ENCODE results near the gene PCID2. TPM values are rescaled to one million over a fixed set of nuclear protein-coding genes. Genes with fewer than 3 reads are reported as not detected.

Gene PCID2
- total and polyA plus RNA-seq, 2 of the 13 experiments (the other 11 are each of a cell fraction or from before 2014, with no cell fraction given), result 65.0 to 111 TPM

GRCh38 chr13:113152984-113153809, 55.3 kb downstream of the PCID2 start (continued):
- TF ChIP-seq TARDBP (CRISPR knock-in tag; IDR thresholded peaks at IDR 0.05), result peak; percentile 48; the same call in 1 of the 2 replicates
- no peak for TF ChIP-seq BRF2 (CRISPR knock-in tag; IDR thresholded peaks at IDR 0.05)
- TF ChIP-seq MED8 (CRISPR knock-in tag; IDR thresholded peaks at IDR 0.05; ENCODE audit: insufficient replicate concordance), result peak; percentile 46
- no peak for TF ChIP-seq ZNF646 (CRISPR knock-in tag; IDR thresholded peaks at IDR 0.05)
- 0 out of 2 replicates have a peak, but pooled peaks have one; percentile 33 for TF ChIP-seq FOXM1 (CRISPR knock-in tag; IDR thresholded peaks at IDR 0.05)
- TF ChIP-seq ZNF441 (CRISPR knock-in tag; IDR thresholded peaks at IDR 0.05; ENCODE audit: borderline replicate concordance), result 0 out of 2 replicates have a peak, but pooled peaks have one; percentile 38
- TF ChIP-seq ZFY (CRISPR knock-in tag; IDR thresholded peaks at IDR 0.05), result peak; percentile 83
- TF ChIP-seq ZBTB46 (CRISPR knock-in tag; IDR thresholded peaks at IDR 0.05; ENCODE audit: borderline replicate concordance), result 0 out of 2 replicates have a peak, but pooled peaks have one; percentile 29
- peak; percentile 82; the same call in 1 of the 2 replicates for TF ChIP-seq GLI4 (CRISPR knock-in tag; IDR thresholded peaks at IDR 0.05; ENCODE audit: borderline replicate concordance)
- 0 out of 2 replicates have a peak, but pooled peaks have one; percentile 24 for TF ChIP-seq ZNF737 (CRISPR knock-in tag; IDR thresholded peaks at IDR 0.05; ENCODE audit: borderline replicate concordance)
- TF ChIP-seq ZNF260 (CRISPR knock-in tag; IDR thresholded peaks at IDR 0.05; ENCODE audit: borderline replicate concordance, low read depth), result 0 out of 2 replicates have a peak, but pooled peaks have one; percentile 79
- peak; percentile 47; the same call in 1 of the 2 replicates for TF ChIP-seq ARID4A (CRISPR knock-in tag; IDR thresholded peaks at IDR 0.05; ENCODE audit: borderline replicate concordance)
- peak; percentile 62; the same call in 1 of the 2 replicates for TF ChIP-seq ZNF253 (CRISPR knock-in tag; IDR thresholded peaks at IDR 0.05; ENCODE audit: borderline replicate concordance)

Data from HepG2 (cell line).